Common myeloid progenitor, CD34-positive (primary cell): ENCODE data around the gene CPN2.

Source experiments
- CTCF ChIA-PET: fragments of 350-600 bp; sonication (Branson Sonifier 250); formaldehyde crosslinking; loops from one replicate; lab custom pipeline; 2021; ENCODE audit warnings: antibody characterized with exemption; lab: Charles Lee
- POLR2A ChIA-PET: fragments of 350-600 bp; sonication (Branson Sonifier 250); formaldehyde crosslinking; loops from one replicate; lab custom pipeline; 2021; ENCODE audit warnings: antibody characterized with exemption; lab: Charles Lee
- DNase-seq, 3 donors: peaks; one replicate each; pipeline versions ENCODE4 v3.0.0 to v3.0.0-alpha.2; 2013
- H3K27ac ChIP-seq, 2 experiments: 1 replicate in 1 of 2; 2 replicates in 1 of 2; pipeline ENCODE4 v1.7.0; 2013; ENCODE audit warnings: inconsistent platforms in 2 of 2, low read length in 2 of 2, mild to moderate bottlenecking in 2 of 2, low read depth in 1 of 2, moderate library complexity in 1 of 2; ENCODE audit not compliant: severe bottlenecking in 2 of 2, insufficient read depth in 1 of 2, poor library complexity in 1 of 2
- H3K27me3 ChIP-seq, 5 experiments: replicated peaks in 2 of 5; 1 replicate in 3 of 5; 2 replicates in 2 of 5; pipeline versions ENCODE4 v1.6.1 to v1.7.0; 2013; ENCODE audit warnings: low read length in 4 of 5, mild to moderate bottlenecking in 2 of 5, moderate library complexity in 2 of 5, inconsistent platforms in 1 of 5; ENCODE audit not compliant: insufficient read depth in 5 of 5, control insufficient read depth in 4 of 5
- H3K36me3 ChIP-seq, 4 experiments: 1 replicate in 2 of 4; 2 replicates in 2 of 4; pipeline versions ENCODE4 v1.6.1 to v1.7.0; 2013; ENCODE audit warnings: low read length in 3 of 4, control low read depth in 1 of 4, mild to moderate bottlenecking in 1 of 4; ENCODE audit not compliant: control insufficient read depth in 4 of 4, insufficient read depth in 4 of 4
- H3K4me1 ChIP-seq, 4 experiments: 1 replicate in 3 of 4; 2 replicates in 1 of 4; pipeline versions ENCODE4 v1.6.1 to v1.7.1; 2013; ENCODE audit warnings: low read length in 3 of 4, mild to moderate bottlenecking in 3 of 4, control low read depth in 1 of 4, inconsistent platforms in 1 of 4, moderate library complexity in 1 of 4; ENCODE audit not compliant: control insufficient read depth in 4 of 4, insufficient read depth in 4 of 4; ENCODE audit errors: control extremely low read depth in 1 of 4
- H3K4me3 ChIP-seq, 7 experiments: 1 replicate in 4 of 7; 2 replicates in 3 of 7; pipeline versions ENCODE4 v1.5.1 to v1.7.0; 2013; ENCODE audit warnings: mild to moderate bottlenecking in 7 of 7, low read length in 6 of 7, moderate library complexity in 6 of 7, inconsistent platforms in 2 of 7, low read depth in 2 of 7, control low read depth in 1 of 7; ENCODE audit not compliant: insufficient read depth in 4 of 7, control insufficient read depth in 1 of 7; ENCODE audit errors: extremely low read depth in 1 of 7
- H3K9me3 ChIP-seq, 5 experiments: 1 replicate in 4 of 5; 2 replicates in 1 of 5; pipeline versions ENCODE4 v1.6.1 to v1.7.1; 2013; ENCODE audit warnings: low read length in 4 of 5, mild to moderate bottlenecking in 2 of 5, inconsistent platforms in 1 of 5, low read depth in 1 of 5, moderate library complexity in 1 of 5; ENCODE audit not compliant: control insufficient read depth in 4 of 5, insufficient read depth in 2 of 5; ENCODE audit errors: control extremely low read depth in 1 of 5
- WGBS: methylation state at CpG from one replicate; pipeline ENCODE4 v1.1.5; 2013; ENCODE audit not compliant: insufficient coverage; 5-methylcytosine and 5-hydroxymethylcytosine counted together

Gene CPN2

GRCh38 chr3:194387926-194388418, 36.8 kb upstream of the CPN2 start:
- Histone ChIP-seq H3K27me3 (peaks cover 0 to 9% (median 0%) of the 10 kb centered on the region in 5 experiments), H3K4me1 (no peaks in the 10 kb centered on the region), H3K36me3 (no peaks in the 10 kb centered on the region), H3K9me3 (peaks cover 0 to 13% (median 0%) of the 10 kb centered on the region in 5 experiments), H3K4me3 (no peak overlapping the region), H3K27ac (no peak overlapping the region)
- CTCF ChIA-PET, result interaction anchor here (0.9 to 2.4 kb wide), 5 partner anchors 7 to 44 kb away, joined by 3 to 13 read pairs (median 3); no protein-coding TSS in a partner anchor
- POLR2A ChIA-PET, result no interaction called here
- WGBS, result 93% methylated on average over 5 of the region's 8 CpGs
- DNase-seq, result no peak

GRCh38 chr3:194387276-194387675, 36.1 kb upstream of the CPN2 start:
- H3K4me1 ChIP-seq, result no peaks in the 10 kb centered on the region
- H3K9me3 ChIP-seq, result peaks cover 0 to 13% (median 0%) of the 10 kb centered on the region in 5 experiments

DNA sequence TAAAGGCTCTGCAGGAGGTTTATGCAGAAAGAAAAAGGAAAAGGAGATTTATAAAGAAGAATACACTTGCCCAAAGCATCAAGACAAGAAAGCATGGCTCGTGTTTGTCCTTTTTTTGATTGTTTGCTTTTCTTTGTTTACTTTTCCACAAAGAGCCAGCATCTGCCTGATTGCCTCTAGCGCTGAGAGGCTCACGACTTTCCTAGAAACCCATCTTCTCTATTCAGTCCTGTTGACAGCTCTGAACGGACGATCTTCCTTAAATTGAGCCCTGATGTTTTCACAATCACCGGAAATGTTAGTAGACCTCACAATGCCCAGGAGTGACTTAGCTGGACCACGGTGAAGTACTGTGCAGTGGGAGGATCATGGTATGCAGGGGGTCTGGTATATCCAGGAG, 35.5 kb upstream of the CPN2 start:
- CTCF ChIA-PET, result interaction anchor here (1.2 to 2.4 kb wide), 3 partner anchors 8 to 42 kb away, joined by 3 to 13 read pairs (median 7); no protein-coding TSS in a partner anchor
- POLR2A ChIA-PET, result no interaction called here

More at GRCh38 chr3:194387276-194387675, 36.1 kb upstream of the CPN2 start:
- Histone ChIP-seq H3K27me3 (peaks cover 0 to 12% (median 0%) of the 10 kb centered on the region in 5 experiments), H3K4me3 (no peak overlapping the region), H3K27ac (no peak overlapping the region), H3K36me3 (no peaks in the 10 kb centered on the region)
- CTCF ChIA-PET, result interaction anchor here (1.0 to 2.4 kb wide), 4 partner anchors 8 to 43 kb away, joined by 3 to 13 read pairs (median 5); no protein-coding TSS in a partner anchor
- POLR2A ChIA-PET, result no interaction called here
- 98% methylated on average over 5 of the region's 6 CpGs for WGBS
- DNase-seq, result no peak

DNA sequence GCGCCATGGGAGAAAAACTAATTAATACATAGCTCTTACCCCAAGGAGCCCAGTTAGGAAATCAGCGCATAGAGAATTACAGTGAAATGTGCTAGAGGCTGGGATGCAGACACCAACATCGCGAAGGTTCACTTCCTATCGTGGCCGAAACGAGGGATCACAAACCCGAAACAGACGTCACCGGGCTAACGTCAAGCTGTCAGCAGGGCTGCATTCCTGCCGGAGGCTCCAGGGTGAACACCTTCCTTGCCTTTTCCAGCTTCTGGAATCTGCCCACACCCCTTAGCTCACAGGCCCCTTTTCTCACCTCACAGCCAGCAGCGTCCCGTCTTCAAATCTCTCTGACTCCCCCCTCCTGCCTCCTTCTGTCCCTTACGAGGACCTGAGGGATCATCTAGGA, 34.9 kb upstream of the CPN2 start:
- Histone ChIP-seq H3K9me3 (peaks cover 0 to 9% (median 0%) of the 10 kb centered on the region in 5 experiments), H3K27me3 (peaks cover 0 to 12% (median 2%) of the 10 kb centered on the region in 5 experiments), H3K4me1 (no peaks in the 10 kb centered on the region), H3K27ac (no peak overlapping the region), H3K4me3 (no peak overlapping the region), H3K36me3 (no peaks in the 10 kb centered on the region)
- WGBS, result 94% methylated on average over 15 of the region's 15 CpGs
- ChIA-PET POLR2A (no interaction called here), CTCF (interaction anchor here (0.7 to 2.4 kb wide), 3 partner anchors 9 to 51 kb away, joined by 3 to 13 read pairs (median 4); no protein-coding TSS in a partner anchor)
- no peak for DNase-seq

More for the DNA sequence above, 35.5 kb upstream of the CPN2 start:
- no peak for DNase-seq
- Histone ChIP-seq H3K27me3 (peaks cover 0 to 12% (median 0%) of the 10 kb centered on the region in 5 experiments), H3K9me3 (peaks cover 0 to 13% (median 0%) of the 10 kb centered on the region in 5 experiments), H3K4me1 (no peaks in the 10 kb centered on the region), H3K27ac (no peak overlapping the region), H3K36me3 (no peaks in the 10 kb centered on the region), H3K4me3 (no peak overlapping the region)
- 68% methylated on average over 7 of the region's 7 CpGs for WGBS

DNA sequence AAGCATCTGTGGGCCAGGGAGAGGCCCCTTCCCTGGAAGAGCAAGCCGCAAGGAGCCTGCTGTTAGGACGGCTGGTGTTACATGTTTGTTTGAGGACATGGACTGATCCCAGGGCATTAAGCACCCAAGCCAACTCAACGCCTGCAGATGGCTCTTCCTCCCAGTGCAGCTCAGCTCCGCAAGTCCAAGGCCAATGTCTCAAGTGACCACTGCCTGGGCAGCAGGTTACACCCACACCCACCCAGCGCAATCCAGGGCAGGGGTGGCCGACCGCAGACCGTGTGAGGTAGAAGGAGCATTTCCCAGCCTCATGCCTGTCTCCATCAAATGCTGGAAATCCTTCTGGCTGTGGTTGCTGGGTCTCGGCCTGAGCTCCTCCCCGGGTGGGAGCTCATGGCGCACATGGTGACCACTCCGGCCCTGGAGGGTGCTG, 33.5 kb upstream of the CPN2 start:
- Histone ChIP-seq H3K4me1 (no peaks in the 10 kb centered on the region), H3K27ac (no peak overlapping the region), H3K27me3 (peaks cover 0 to 16% (median 9%) of the 10 kb centered on the region in 5 experiments), H3K36me3 (no peaks in the 10 kb centered on the region), H3K4me3 (no peak overlapping the region), H3K9me3 (no peaks in the 10 kb centered on the region)
- CTCF ChIA-PET, result no interaction called here
- POLR2A ChIA-PET, result no interaction called here
- no peak for DNase-seq
- over 99% methylated on average over 12 of the region's 12 CpGs for WGBS

GRCh38 chr3:194384156-194384555, 33.0 kb upstream of the CPN2 start:
- no peak overlapping the region for H3K4me3 ChIP-seq
- H3K4me1 ChIP-seq, result no peaks in the 10 kb centered on the region
- ChIA-PET CTCF (no interaction called here), POLR2A (no interaction called here)
- no peaks in the 10 kb centered on the region for H3K36me3 ChIP-seq
- WGBS, result 79% methylated on average over 6 of the region's 6 CpGs
- peaks cover 0 to 17% (median 9%) of the 10 kb centered on the region in 5 experiments for H3K27me3 ChIP-seq
- no peak overlapping the region for H3K27ac ChIP-seq
- DNase-seq, result no peak
- H3K9me3 ChIP-seq, result no peaks in the 10 kb centered on the region

GRCh38 chr3:194383276-194383940, 32.3 kb upstream of the CPN2 start:
- no peak for DNase-seq
- Histone ChIP-seq H3K36me3 (no peaks in the 10 kb centered on the region), H3K27me3 (peaks cover 0 to 20% (median 9%) of the 10 kb centered on the region in 5 experiments), H3K27ac (no peak overlapping the region), H3K4me3 (no peak overlapping the region), H3K4me1 (no peaks in the 10 kb centered on the region), H3K9me3 (no peaks in the 10 kb centered on the region)
- POLR2A ChIA-PET, result no interaction called here
- 91% methylated on average over 12 of the region's 14 CpGs for WGBS
- CTCF ChIA-PET, result interaction anchor here (0.8 to 2.0 kb wide), 3 partner anchors 14 to 38 kb away, joined by 3 to 5 read pairs (median 5); no protein-coding TSS in a partner anchor
